IMR-90 (cell line): ENCODE measurements around the gene CSN1S1. TPM values are rescaled to one million over a fixed set of nuclear protein-coding genes. Genes with fewer than 3 reads are reported as not detected.

Experiments used
- ATAC-seq: fragments of 200-7000 bp; cut with Tn5 transposase; 2 replicates; pipeline ENCODE4 v1.9.1; 2020; ENCODE audit warnings: low read depth, mild to moderate bottlenecking, moderate library complexity
- Bru-seq: library from RNA; stranded (reverse); fragments of 400-500 nt; gene quantifications from one replicate; lab custom pipeline; 2021; lab: Mats Ljungman, UMichigan
- BruChase-seq, 2 experiments: library from RNA; stranded (reverse); fragments of 400-500 nt; gene quantifications; one replicate each; lab custom pipeline; 2021; lab: Mats Ljungman, UMichigan
- BruUV-seq: library from RNA; stranded (reverse); fragments of 400-500 nt; replicated peaks from 2 replicates; lab custom pipeline; 2021; lab: Mats Ljungman, UMichigan
- CTCF ChIA-PET: fragments of 300-600 bp; formaldehyde crosslinking; extraction: SDS; loops from one replicate; lab custom pipeline; 2021; ENCODE audit warnings: antibody characterized with exemption; lab: Yijun Ruan, JAX
- POLR2A ChIA-PET: fragments of 300-600 bp; sonication (Branson Sonifier 250); formaldehyde crosslinking; loops from one replicate; lab custom pipeline; 2022; ENCODE audit warnings: antibody characterized with exemption; ENCODE audit not compliant: unreplicated experiment; lab: Charles Lee
- DNase-seq: peaks from one replicate; pipeline ENCODE4 v3.0.0; 2013
- H2AFZ ChIP-seq: replicated peaks from 2 replicates; pipeline ENCODE3; 2013; ENCODE audit warnings: low read length, mild to moderate bottlenecking; ENCODE audit not compliant: poor library complexity
- H2AK5ac ChIP-seq: 2 replicates; pipeline ENCODE4 v1.6.1; 2013; ENCODE audit warnings: low read depth, low read length, inconsistent platforms
- H2AK9ac ChIP-seq: replicated peaks from 2 replicates; pipeline ENCODE3; 2013; ENCODE audit warnings: mild to moderate bottlenecking, low read depth, low read length, moderate library complexity; ENCODE audit not compliant: poor library complexity
- H2BK120ac ChIP-seq: 2 replicates; pipeline ENCODE4 v1.6.1; 2013; ENCODE audit warnings: low read depth, low read length, inconsistent platforms
- H2BK15ac ChIP-seq: 3 replicates; pipeline ENCODE4 v1.6.1; 2013; ENCODE audit warnings: low read depth, low read length, inconsistent platforms
- H2BK20ac ChIP-seq: 2 replicates; pipeline ENCODE4 v1.6.1; 2013; ENCODE audit warnings: low read depth, mild to moderate bottlenecking, inconsistent platforms, low read length, moderate library complexity
- H2BK5ac ChIP-seq: 2 replicates; pipeline ENCODE4 v1.6.1; 2013; ENCODE audit warnings: mild to moderate bottlenecking, low read depth, low read length, inconsistent platforms; ENCODE audit not compliant: poor library complexity, severe bottlenecking
- H3K14ac ChIP-seq: replicated peaks from 2 replicates; pipeline ENCODE4 v1.6.1; 2013; ENCODE audit warnings: low read depth, low read length, inconsistent platforms
- H3K18ac ChIP-seq: 2 replicates; pipeline ENCODE4 v1.6.1; 2013; ENCODE audit warnings: low read depth, low read length, control low read depth
- H3K23ac ChIP-seq: 2 replicates; pipeline ENCODE4 v1.6.1; 2013; ENCODE audit warnings: low read depth, low read length, inconsistent platforms
- H3K27ac ChIP-seq: 2 replicates; pipeline ENCODE4 v1.5.1; 2013; ENCODE audit warnings: mild to moderate bottlenecking, control low read depth, low read length; ENCODE audit not compliant: insufficient read depth
- H3K27me3 ChIP-seq: 2 replicates; pipeline ENCODE4 v1.6.1; 2013; ENCODE audit warnings: low read length; ENCODE audit not compliant: control insufficient read depth, insufficient read depth
- H3K36me3 ChIP-seq: 2 replicates; pipeline ENCODE4 v1.6.1; 2013; ENCODE audit warnings: low read length, mixed read lengths; ENCODE audit not compliant: control insufficient read depth, insufficient read depth
- H3K4ac ChIP-seq: 2 replicates; pipeline ENCODE4 v1.6.1; 2013; ENCODE audit warnings: low read depth, low read length, inconsistent platforms
- H3K4me1 ChIP-seq: 2 replicates; pipeline ENCODE4 v1.6.1; 2013; ENCODE audit warnings: low read length, mixed read lengths; ENCODE audit not compliant: control insufficient read depth, insufficient read depth
- H3K4me2 ChIP-seq: 2 replicates; pipeline ENCODE4 v1.6.1; 2013; ENCODE audit warnings: low read depth, mild to moderate bottlenecking, control low read depth, low read length, moderate library complexity
- H3K4me3 ChIP-seq: 2 replicates; pipeline ENCODE4 v1.5.1; 2013; ENCODE audit warnings: low read depth, mild to moderate bottlenecking, control low read depth, low read length, moderate library complexity; ENCODE audit not compliant: insufficient read depth
- H3K56ac ChIP-seq: 2 replicates; pipeline ENCODE4 v1.6.1; 2013; ENCODE audit warnings: low read length, inconsistent platforms; ENCODE audit not compliant: insufficient read depth; ENCODE audit errors: extremely low read depth
- H3K79me1 ChIP-seq, 2 experiments: 2 replicates each; pipeline ENCODE4 v1.6.1; 2013; ENCODE audit warnings: low read length in 2 of 2, inconsistent platforms in 1 of 2, low read depth in 1 of 2
- H3K9ac ChIP-seq: 2 replicates; pipeline ENCODE4 v1.6.1; 2013; ENCODE audit warnings: low read depth, low read length, control low read depth
- H3K9me1 ChIP-seq: 2 replicates; pipeline ENCODE4 v1.6.1; 2013; ENCODE audit warnings: low read length, inconsistent platforms; ENCODE audit not compliant: insufficient read depth
- H3K9me3 ChIP-seq: 2 replicates; pipeline ENCODE4 v1.6.1; 2013; ENCODE audit warnings: low read length; ENCODE audit not compliant: control insufficient read depth, insufficient read depth
- H4K20me1 ChIP-seq: 2 replicates; pipeline ENCODE4 v1.6.1; 2013; ENCODE audit warnings: low read length, inconsistent platforms; ENCODE audit not compliant: insufficient read depth
- H4K5ac ChIP-seq: 2 replicates; pipeline ENCODE4 v1.6.1; 2013; ENCODE audit warnings: mild to moderate bottlenecking, low read depth, low read length, control low read depth
- H4K8ac ChIP-seq, 2 experiments: 2 replicates each; pipeline ENCODE4 v1.6.1; 2013; ENCODE audit warnings: low read depth in 2 of 2, low read length in 2 of 2, control low read depth in 1 of 2, inconsistent platforms in 1 of 2
- H4K91ac ChIP-seq: 2 replicates; pipeline ENCODE4 v1.6.1; 2013; ENCODE audit warnings: low read depth, low read length, inconsistent platforms; ENCODE audit not compliant: insufficient read depth
- BHLHE40 ChIP-seq: fragments of 150-350 bp; IDR thresholded peaks from 2 replicates; pipeline ENCODE4 v1.6.1; 2016; ENCODE audit warnings: mild to moderate bottlenecking, low read depth, low read length
- CEBPB ChIP-seq: IDR thresholded peaks from 2 replicates; pipeline ENCODE4 v1.6.1; 2012; ENCODE audit warnings: low read depth, low read length, improper control_type of control experiment
- CHD1 ChIP-seq: IDR thresholded peaks from 2 replicates; pipeline ENCODE4 v1.6.1; 2012; ENCODE audit warnings: low read depth, low read length, improper control_type of control experiment
- FOS ChIP-seq: fragments of 150-350 bp; IDR thresholded peaks from 2 replicates; pipeline ENCODE4 v1.6.1; 2016; ENCODE audit warnings: low read depth, low read length
- MAFK ChIP-seq: IDR thresholded peaks from 2 replicates; pipeline ENCODE4 v1.6.1; 2012; ENCODE audit warnings: low read depth, low read length, improper control_type of control experiment
- MAZ ChIP-seq: IDR thresholded peaks from 2 replicates; pipeline ENCODE4 v1.6.1; 2012; ENCODE audit warnings: low read depth, mild to moderate bottlenecking, low read length, improper control_type of control experiment, moderate library complexity, borderline replicate concordance
- MXI1 ChIP-seq: IDR thresholded peaks from 2 replicates; pipeline ENCODE4 v1.6.1; 2012; ENCODE audit warnings: low read depth, mild to moderate bottlenecking, low read length, moderate library complexity, borderline replicate concordance
- NFE2L2 ChIP-seq: fragments of 150-350 bp; IDR thresholded peaks from 2 replicates; pipeline ENCODE4 v1.6.1; 2016; ENCODE audit warnings: low read depth, mild to moderate bottlenecking, low read length
- POLR2A ChIP-seq: IDR thresholded peaks from 2 replicates; pipeline ENCODE4 v1.6.1; 2012; ENCODE audit warnings: mild to moderate bottlenecking, low read depth, low read length
- RAD21 ChIP-seq: IDR thresholded peaks from 2 replicates; pipeline ENCODE4 v1.6.1; 2012; ENCODE audit warnings: low read length, improper control_type of control experiment
- RCOR1 ChIP-seq: IDR thresholded peaks from 2 replicates; pipeline ENCODE4 v1.6.1; 2012; ENCODE audit warnings: mild to moderate bottlenecking, low read length, improper control_type of control experiment; ENCODE audit not compliant: insufficient replicate concordance
- RFX5 ChIP-seq: IDR thresholded peaks from 2 replicates; pipeline ENCODE4 v1.8.0; 2012; ENCODE audit warnings: low read depth, mild to moderate bottlenecking, low read length, moderate library complexity
- SMC3 ChIP-seq: fragments of 150-350 bp; IDR thresholded peaks from 2 replicates; pipeline ENCODE4 v1.6.1; 2016; ENCODE audit warnings: low read depth, mild to moderate bottlenecking, antibody characterized with exemption, low read length, moderate library complexity
- WGBS, 2 experiments: methylation state at CpG; one replicate each; pipeline versions ENCODE4 v1.1.5 to v1.1.7; 2013; ENCODE audit warnings: missing lambda C conversion rate in 2 of 2; ENCODE audit not compliant: insufficient read length in 1 of 2; ENCODE audit errors: extremely low coverage in 2 of 2; 5-methylcytosine and 5-hydroxymethylcytosine counted together
- dilution Hi-C: fragments of 300-500 bp; cut with HindIII; formaldehyde crosslinking; loops from one replicate; pipeline ENCODE4 v1.14.3; 2018; ENCODE audit warnings: low sequenced_read_pairs; ENCODE audit not compliant: unreplicated experiment
- in situ Hi-C: fragments of 300-500 bp; cut with MboI; formaldehyde crosslinking; loops from 3 replicates; pipeline ENCODE4 v1.14.3; 2019; ENCODE audit warnings: low sequenced_read_pairs, inconsistent platforms, mixed read lengths
- intact Hi-C: fragments of 100-400 bp; cut with micrococcal nuclease; formaldehyde crosslinking; loops from 2 replicates; pipeline ENCODE4 v1.10.0; 2022
- long read RNA-seq: library from polyadenylated mRNA; unstranded; transcript quantifications from one replicate; pipeline ENCODE4 v2.0.0, GENCODE V29; 2021; ENCODE audit not compliant: unreplicated experiment
- polyA plus RNA-seq, 3 experiments: library from polyadenylated mRNA; depleted of rRNA; stranded (reverse); fragments of >200 nt; gene quantifications; 2 replicates each; pipeline ENCODE4 v1.2.3, GENCODE V29; 2012; ENCODE audit warnings: low replicate concordance in 1 of 3
- total RNA-seq: library from RNA; depleted of rRNA; stranded (reverse); fragments of >200 nt; gene quantifications from 2 replicates; pipeline ENCODE4 v1.2.3, GENCODE V29; 2012; rRNA removed
- TF ChIP-seq, protein P1 (sequence below): conservative IDR thresholded peaks from 2 replicates; pipeline ENCODE4 v1.5.1; 2012; ENCODE audit warnings: mild to moderate bottlenecking, low read depth, low read length, improper control_type of control experiment
- TF ChIP-seq, protein P2 (sequence below): fragments of 150-350 bp; IDR thresholded peaks from 2 replicates; pipeline ENCODE4 v1.6.1; 2016; ENCODE audit warnings: low read depth, mild to moderate bottlenecking, low read length, moderate library complexity, borderline replicate concordance

Gene CSN1S1, protein sequence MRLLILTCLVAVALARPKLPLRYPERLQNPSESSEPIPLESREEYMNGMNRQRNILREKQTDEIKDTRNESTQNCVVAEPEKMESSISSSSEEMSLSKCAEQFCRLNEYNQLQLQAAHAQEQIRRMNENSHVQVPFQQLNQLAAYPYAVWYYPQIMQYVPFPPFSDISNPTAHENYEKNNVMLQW
- total RNA-seq (not detected in 2 replicates), polyA plus RNA-seq (2012; rRNA removed) (not detected in 2 replicates), Bru-seq, nascent RNA (not detected), BruChase-seq, experiment 1, labeled RNA remaining after a 6-hour chase (not detected), BruChase-seq, experiment 2, labeled RNA remaining after a 2-hour chase (not detected)
- not detected in 2 replicates for polyA plus RNA-seq (2012; cell fraction: cytosol; rRNA removed)
- not detected in 2 replicates for polyA plus RNA-seq (2012; cell fraction: nucleus; rRNA removed; ENCODE audit: low replicate concordance)
- long read RNA-seq = 0 reads

DNA sequence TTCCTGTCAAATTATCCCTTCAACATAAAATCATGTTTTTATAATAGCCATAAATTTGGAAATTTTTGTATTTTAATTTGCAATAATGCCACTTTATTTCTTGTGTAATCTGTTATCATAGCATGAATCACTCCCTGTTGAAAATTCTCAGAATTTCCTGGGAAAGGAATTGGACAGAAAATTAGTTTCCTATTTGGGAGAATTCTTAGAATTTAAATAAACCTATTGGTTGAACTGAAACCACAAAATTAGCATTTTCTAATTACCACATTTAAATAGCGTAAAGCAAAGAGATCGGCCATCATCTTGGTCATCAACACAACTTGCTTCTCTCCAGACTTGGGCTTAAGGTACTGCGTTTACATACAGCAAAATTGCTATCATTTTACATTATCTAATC, at the start of gene CSN1S1:
Gene CSN1S1 (plus strand): TSS at position 301 of the 400 bp plus-strand sequence. CDS start 1,488 bp downstream, outside the sequence.
- dilution Hi-C loops = no loop called here
- Histone ChIP-seq H3K79me1 (no peaks in the 10 kb centered on the region), H3K14ac (no peak within 1 kb of the TSS), H2AK9ac (no peak within 1 kb of the TSS), H4K20me1 (no peaks in the 10 kb centered on the region), H2AK5ac (no peak within 1 kb of the TSS), H3K18ac (no peak within 1 kb of the TSS), H3K9me1 (no peaks in the 10 kb centered on the region), H2BK120ac (no peak within 1 kb of the TSS), H3K23ac (no peak within 1 kb of the TSS), H3K4me3 (no peak within 1 kb of the TSS), H2AFZ (no peak within 1 kb of the TSS), H3K4ac (no peak within 1 kb of the TSS), H3K27ac (no peak within 1 kb of the TSS), H3K4me1 (no peaks in the 10 kb centered on the region), H4K91ac (no peak within 1 kb of the TSS), H4K5ac (no peak within 1 kb of the TSS), H2BK15ac (no peak within 1 kb of the TSS), H3K9me3 (no peaks in the 10 kb centered on the region), H3K56ac (no peak within 1 kb of the TSS), H4K8ac (no peak within 1 kb of the TSS), H3K27me3 (no peaks in the 10 kb centered on the region), H2BK5ac (no peak within 1 kb of the TSS), H3K9ac (no peak within 1 kb of the TSS), H2BK20ac (no peak within 1 kb of the TSS), H3K36me3 (no peaks in the 10 kb centered on the region), H3K4me2 (no peak within 1 kb of the TSS)
- CTCF ChIA-PET = no interaction called here
- POLR2A ChIA-PET = no interaction called here
- in situ Hi-C loops = no loop called here
- DNase-seq = no peak
- WGBS, 2 experiments = no CpG with 5 or more reads among the region's 3 CpGs
- intact Hi-C loops = no loop called here
- no peak for ATAC-seq
- no TSS peak for BruUV-seq
- TF ChIP-seq FOS = no peak
- TF ChIP-seq, protein P1, sequence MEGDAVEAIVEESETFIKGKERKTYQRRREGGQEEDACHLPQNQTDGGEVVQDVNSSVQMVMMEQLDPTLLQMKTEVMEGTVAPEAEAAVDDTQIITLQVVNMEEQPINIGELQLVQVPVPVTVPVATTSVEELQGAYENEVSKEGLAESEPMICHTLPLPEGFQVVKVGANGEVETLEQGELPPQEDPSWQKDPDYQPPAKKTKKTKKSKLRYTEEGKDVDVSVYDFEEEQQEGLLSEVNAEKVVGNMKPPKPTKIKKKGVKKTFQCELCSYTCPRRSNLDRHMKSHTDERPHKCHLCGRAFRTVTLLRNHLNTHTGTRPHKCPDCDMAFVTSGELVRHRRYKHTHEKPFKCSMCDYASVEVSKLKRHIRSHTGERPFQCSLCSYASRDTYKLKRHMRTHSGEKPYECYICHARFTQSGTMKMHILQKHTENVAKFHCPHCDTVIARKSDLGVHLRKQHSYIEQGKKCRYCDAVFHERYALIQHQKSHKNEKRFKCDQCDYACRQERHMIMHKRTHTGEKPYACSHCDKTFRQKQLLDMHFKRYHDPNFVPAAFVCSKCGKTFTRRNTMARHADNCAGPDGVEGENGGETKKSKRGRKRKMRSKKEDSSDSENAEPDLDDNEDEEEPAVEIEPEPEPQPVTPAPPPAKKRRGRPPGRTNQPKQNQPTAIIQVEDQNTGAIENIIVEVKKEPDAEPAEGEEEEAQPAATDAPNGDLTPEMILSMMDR = no peak
- TF ChIP-seq POLR2A = no peak
- TF ChIP-seq MAFK = no peak
- no peak for TF ChIP-seq BHLHE40
- TF ChIP-seq RCOR1 = no peak
- TF ChIP-seq MXI1 = no peak
- TF ChIP-seq, protein P2, sequence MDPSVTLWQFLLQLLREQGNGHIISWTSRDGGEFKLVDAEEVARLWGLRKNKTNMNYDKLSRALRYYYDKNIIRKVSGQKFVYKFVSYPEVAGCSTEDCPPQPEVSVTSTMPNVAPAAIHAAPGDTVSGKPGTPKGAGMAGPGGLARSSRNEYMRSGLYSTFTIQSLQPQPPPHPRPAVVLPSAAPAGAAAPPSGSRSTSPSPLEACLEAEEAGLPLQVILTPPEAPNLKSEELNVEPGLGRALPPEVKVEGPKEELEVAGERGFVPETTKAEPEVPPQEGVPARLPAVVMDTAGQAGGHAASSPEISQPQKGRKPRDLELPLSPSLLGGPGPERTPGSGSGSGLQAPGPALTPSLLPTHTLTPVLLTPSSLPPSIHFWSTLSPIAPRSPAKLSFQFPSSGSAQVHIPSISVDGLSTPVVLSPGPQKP = no peak
- no peak for TF ChIP-seq SMC3
- TF ChIP-seq RAD21 = no peak
- TF ChIP-seq CEBPB = no peak
- TF ChIP-seq MAZ = no peak
- no peak for TF ChIP-seq CHD1
- no peak for TF ChIP-seq NFE2L2
- TF ChIP-seq RFX5 = no peak
